GM21717 (cell line): ENCODE results near the gene PACSIN1.

Source experiments
- ATAC-seq: cut with Tn5 transposase; IDR thresholded peaks from one replicate; pipeline ENCODE4 v1.9.1; 2021; ENCODE audit warnings: mild to moderate bottlenecking, moderate library complexity; ENCODE audit not compliant: unreplicated experiment

Gene PACSIN1

DNA sequence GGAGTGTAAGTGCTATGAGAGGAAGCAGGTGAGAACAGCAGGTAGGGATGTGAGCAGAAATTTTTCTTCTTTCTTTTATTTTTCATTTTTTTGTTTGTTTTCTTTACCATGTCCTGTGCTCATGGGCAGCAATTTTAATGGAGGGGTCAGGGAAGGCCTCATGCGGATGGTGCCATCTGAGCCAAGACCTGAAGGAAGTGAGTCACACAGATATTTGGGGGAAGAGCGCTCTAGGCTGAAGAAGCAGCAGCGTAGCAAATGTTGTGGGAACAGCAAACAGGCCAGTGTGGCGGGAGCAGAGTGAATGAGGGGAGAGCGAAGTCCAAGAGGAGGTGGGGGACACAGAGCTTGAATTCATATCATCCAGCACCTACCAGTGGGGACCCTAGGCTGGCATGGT lies 77.5 kb downstream of the PACSIN1 start:
- ATAC-seq: no peak

GRCh38 chr6:34544052-34544604 lies 78.3 kb downstream of the PACSIN1 start:
- ATAC-seq: no peak

- ATAC-seq: no peak
Observed at GRCh38 chr6:34544776-34545471, 79.0 kb downstream of the PACSIN1 start.

- no peak for ATAC-seq
Observed at GRCh38 chr6:34546551-34547321, 80.9 kb downstream of the PACSIN1 start.

- ATAC-seq: no peak
Observed at GRCh38 chr6:34547701-34548644, 82.1 kb downstream of the PACSIN1 start.

GRCh38 chr6:34549026-34549803 lies 83.3 kb downstream of the PACSIN1 start:
- no peak for ATAC-seq

GRCh38 chr6:34549804-34550202 lies 83.9 kb downstream of the PACSIN1 start:
- ATAC-seq: no peak

DNA sequence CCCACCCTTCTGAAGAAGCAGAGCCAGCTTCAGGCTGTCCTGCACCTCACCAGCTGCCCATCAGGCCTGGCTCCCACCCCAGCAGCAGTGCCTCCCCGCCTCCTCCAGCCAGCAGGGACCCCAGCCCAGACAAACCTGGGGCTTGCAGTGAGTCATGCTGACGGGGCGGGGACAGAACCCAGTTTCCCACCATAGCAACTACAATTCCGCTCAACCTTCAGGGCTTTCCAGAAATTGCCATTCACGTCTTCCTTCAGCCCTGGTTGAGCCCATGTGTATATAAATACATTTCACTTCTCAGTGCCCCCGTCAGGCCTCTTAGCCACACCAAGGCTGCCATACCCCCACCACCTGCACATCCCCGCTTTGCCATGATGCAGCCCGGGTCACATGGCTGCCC lies 85.8 kb downstream of the PACSIN1 start:
- ATAC-seq: no peak

DNA sequence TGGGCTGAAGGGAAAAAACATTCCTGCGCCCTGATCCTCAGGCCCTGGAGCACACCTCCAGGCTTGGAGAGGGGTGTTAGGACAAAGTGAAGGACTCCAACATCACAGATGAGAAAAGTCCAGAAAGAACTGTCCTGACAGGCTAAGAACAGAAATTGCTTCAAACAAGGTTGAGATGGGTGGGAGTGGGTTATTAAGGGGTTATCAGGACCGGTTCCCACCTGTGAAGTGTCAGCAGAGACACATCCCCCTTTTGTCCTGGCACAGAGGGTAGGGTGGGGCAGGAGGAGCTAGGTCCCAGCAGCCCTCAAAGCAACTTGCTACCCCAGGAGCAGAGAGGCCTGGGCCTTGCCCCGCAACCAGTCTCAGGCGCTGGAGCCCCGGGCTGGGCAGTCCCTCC lies 86.7 kb downstream of the PACSIN1 start:
- no peak for ATAC-seq

DNA sequence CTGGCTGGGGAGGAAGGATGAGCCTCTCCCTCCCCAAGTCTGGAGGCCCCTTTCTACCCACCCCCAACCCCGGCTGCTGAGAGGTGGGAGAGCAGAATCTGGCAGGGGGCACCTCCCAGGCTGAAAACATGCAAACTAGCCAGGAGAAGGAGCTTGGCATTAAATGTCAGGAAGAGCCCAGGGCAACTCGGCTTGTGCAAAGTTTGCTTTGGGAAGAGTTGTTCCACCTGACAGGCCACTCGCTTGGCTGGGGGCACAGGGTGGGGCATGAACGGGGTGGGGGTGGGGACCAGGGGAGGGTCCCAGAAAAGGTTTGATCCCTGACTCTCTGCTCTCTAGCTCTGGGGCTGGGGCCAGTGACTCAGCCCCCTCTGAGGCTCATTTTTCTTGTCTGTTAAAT lies 87.3 kb downstream of the PACSIN1 start:
- ATAC-seq: no peak

GRCh38 chr6:34553750-34554149 lies 87.9 kb downstream of the PACSIN1 start:
- ATAC-seq: no peak

- ATAC-seq: no peak
Observed at GRCh38 chr6:34554291-34555006, 88.6 kb downstream of the PACSIN1 start.

DNA sequence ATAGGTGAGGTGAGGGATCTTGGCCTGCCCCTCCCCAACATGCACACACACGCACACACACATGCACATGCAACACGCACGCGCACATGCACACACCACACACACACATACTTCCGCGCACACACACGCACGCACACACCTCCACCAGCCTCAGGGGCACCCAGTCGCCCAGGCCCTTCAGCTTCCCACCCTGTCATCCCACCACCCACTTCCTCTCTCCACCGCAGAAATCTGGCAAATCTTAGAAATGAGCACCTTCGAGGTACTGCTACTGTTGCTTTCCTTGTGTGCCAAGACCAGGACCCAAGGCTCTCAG lies 89.1 kb downstream of the PACSIN1 start:
- ATAC-seq: no peak

DNA sequence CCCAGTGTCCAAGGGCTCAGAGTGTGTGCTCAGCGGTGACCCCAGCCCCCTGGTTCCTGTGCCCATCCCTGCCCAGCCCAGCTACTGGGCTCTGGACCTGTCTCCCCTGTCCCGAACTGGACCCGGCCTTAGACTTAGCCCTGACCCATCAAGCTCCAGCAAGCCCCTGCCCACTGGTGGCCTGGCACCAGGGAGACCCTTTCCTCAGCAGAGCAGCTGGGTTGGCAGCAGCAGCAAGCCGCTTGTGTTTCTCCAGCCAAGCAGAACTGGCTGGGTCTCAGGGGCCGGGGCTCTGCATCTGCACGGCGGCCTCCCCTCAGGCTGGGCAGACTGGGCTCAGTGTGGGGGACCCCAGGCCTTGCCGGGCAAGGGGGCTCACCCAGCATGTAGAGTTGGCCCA lies 89.5 kb downstream of the PACSIN1 start:
- no peak for ATAC-seq

GRCh38 chr6:34556031-34556471 lies 90.2 kb downstream of the PACSIN1 start, which contains the start of gene SPDEF:
Gene SPDEF (minus strand): TSS chr6:34556329. CDS start chr6:34544455, 11,874 bp downstream.
- ATAC-seq: no peak

GRCh38 chr6:34556493-34556892 lies 90.6 kb downstream of the PACSIN1 start:
- ATAC-seq: no peak

GRCh38 chr6:34557228-34557627 lies 91.4 kb downstream of the PACSIN1 start:
- ATAC-seq: no peak

- no peak for ATAC-seq
Observed at GRCh38 chr6:34558172-34558714, 92.4 kb downstream of the PACSIN1 start.

- ATAC-seq: no peak
Observed at GRCh38 chr6:34559651-34560365, 93.9 kb downstream of the PACSIN1 start.
